HG03066 (cell line): ENCODE measurements around the gene TERC.
"Not testable (repeated sequence)": the region's sequence is repeated elsewhere in the genome, so short reads cannot be mapped to it uniquely, and the experiment has no call there.

Experiments
- ATAC-seq: cut with Tn5 transposase; IDR thresholded peaks from one replicate; pipeline ENCODE4 v1.9.1; 2021; ENCODE audit warnings: low read depth; ENCODE audit not compliant: unreplicated experiment

Gene TERC

DNA sequence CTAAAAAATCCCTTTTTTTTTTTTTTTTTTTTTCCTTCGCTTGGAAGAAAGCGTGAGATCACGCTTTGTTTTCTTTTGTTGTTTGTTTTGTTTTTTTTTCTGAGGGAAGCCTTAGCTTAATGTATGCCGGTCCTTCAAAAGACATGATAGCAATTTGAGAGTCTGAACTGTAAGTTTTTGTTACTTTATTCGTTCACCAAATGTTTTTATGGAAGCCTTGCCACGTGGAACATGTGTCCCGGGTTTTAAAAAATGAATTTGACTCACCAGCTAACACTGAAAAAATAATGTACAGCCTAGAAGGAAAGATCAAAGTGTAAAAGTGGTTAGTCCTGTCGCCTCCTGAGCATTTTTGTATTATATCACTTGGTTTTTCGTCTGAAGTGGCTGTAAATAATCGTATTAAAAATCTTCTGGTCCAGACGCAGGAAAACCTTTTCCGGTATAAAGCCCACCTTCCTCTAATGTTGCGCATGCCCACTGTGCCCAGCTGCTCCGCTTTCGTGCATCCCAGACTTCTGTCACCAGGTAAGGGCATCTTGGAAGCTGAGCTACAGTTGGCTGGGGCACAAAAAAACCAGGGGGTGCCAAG is 7.5 kb upstream of the TERC start:
- ATAC-seq, result peak; percentile 15

DNA sequence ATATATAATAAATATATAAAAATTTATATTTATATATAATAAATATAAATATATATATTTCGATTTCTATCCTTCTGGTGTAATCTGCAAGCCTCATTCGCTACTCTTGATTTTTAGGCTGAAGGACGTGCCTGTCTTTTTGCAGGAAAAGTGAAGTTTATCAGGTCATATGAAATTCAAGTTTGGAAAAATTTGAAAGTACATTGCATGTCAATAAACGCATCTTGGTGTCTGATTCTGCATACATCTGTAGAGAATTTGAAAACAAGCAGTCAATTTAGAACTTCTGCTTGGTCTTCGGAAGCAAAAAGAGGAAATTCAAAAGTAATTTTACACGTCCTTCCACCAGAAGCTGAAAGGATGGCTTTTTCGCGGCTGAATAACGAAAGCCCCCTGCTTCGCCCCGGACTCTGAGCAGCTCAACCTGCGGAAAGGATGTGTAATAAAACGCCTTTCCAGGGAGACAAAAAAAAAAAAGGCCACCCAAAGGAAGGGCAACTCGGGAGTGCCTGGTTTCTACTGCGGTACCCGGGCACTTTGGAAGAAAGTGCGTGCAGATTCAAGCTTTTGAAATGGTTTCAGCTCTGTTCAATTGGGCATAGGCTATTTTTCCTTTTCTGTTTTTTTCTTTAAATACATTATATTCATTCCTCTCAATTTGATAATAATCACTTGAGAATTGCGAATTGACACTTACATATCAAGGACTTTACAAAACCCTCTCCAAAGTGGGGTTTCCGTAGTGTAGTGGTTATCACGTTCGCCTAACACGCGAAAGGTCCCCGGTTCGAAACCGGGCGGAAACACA is 6.8 kb upstream of the TERC start:
- no peak for ATAC-seq

DNA sequence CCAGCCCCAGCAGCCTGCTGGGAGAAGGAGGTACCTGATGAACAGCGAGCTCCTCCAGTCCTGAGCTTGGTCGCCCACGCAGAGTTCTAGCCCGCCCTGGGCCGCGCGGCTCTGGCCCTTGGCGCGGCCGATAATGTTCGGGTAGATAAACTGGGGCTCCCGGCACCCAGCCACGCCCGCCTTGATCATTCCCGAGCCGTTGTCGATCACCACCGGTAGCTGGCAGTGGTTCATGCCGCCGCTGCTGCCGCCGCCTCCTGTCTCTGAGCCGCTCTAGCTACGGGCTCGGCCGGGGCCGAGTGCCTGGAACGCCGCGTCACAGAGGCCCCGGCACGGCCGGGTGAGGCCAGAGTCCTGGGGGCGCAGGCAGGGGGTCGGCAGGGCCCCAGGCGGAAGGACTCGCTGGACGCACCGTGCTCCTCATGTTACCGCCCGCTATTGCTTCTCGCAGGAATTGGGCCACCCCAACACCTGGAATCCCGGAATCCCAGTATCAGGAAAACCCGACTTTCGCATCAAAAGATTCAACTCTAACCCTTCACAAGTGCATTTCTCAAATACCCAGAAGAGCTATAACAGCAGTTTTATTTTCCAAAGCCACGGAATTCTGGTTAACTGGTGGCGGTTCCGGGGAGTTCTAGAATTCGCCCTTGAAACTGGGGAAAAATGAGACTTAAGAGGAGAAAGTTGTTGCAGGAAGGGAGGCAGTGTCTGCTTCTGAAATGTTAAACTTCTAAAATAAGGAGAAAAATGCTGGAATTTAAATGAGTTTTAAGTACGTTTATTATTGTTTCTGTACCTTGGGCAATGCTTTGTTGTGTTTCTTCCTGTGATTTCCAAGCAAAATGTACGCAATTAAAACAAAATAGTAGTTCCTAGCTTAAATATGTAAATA is 4.7 kb upstream of the TERC start, which contains the start of gene ACTRT3:
Gene ACTRT3 (minus strand): TSS at position 275 of the 895 bp plus-strand sequence. CDS start 41 bp downstream, at position 234.
- peak; percentile 24 for ATAC-seq

DNA sequence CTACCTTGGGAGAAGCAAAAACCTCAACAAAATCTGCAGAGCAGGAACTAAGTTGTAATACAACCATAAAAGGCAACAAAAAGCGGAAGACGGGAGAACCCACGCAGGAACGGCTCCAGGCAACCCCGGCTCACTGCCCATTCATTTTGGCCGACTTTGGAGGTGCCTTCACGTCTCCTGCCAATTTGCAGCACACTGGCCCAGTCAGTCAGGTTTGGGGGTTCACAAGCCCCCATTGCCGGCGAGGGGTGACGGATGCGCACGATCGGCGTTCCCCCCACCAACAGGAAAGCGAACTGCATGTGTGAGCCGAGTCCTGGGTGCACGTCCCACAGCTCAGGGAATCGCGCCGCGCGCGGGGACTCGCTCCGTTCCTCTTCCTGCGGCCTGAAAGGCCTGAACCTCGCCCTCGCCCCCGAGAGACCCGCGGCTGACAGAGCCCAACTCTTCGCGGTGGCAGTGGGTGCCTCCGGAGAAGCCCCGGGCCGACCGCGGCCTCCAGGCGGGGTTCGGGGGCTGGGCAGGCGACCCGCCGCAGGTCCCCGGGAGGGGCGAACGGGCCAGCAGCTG is 463 bp downstream of the TERC start:
- peak; percentile 49 for ATAC-seq

DNA sequence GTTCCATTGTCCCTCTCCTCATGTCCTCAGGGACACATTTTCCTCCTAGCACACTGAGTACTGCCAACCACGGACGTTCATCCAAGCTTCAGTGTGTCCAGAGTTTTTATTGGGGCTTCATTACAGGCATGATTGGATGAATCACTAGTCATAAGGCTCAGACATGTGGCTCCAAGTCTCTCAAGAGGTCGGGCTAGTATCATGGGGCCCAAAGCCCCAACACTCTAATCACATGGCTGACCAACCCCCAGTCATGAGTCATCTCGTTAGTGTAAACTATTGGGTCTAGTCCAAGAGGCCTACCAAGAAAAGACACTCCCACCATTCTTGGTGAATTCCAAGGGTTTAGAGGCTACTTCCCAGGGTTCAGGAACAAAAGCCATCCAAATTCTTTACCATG is 4.4 kb downstream of the TERC start:
- ATAC-seq, result no peak

DNA sequence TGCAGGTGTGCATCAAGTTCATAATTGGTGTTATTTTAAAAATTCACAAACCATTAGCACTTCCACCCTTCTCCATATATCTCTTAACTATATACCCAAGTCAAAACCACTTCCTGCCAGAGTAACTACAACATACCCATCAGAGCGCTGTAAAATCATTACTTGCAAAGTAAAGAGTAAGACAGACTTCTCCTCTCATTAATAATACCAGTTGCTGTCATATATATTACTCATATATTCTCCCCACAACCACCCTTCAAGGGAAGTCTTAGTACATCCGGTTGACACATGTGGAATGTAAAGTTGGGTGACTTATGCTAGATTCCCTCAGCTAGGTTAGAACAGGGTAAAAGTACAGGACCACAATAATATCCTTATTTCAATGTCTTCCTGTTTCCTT is 5.6 kb downstream of the TERC start:
- peak; percentile 41 for ATAC-seq

DNA sequence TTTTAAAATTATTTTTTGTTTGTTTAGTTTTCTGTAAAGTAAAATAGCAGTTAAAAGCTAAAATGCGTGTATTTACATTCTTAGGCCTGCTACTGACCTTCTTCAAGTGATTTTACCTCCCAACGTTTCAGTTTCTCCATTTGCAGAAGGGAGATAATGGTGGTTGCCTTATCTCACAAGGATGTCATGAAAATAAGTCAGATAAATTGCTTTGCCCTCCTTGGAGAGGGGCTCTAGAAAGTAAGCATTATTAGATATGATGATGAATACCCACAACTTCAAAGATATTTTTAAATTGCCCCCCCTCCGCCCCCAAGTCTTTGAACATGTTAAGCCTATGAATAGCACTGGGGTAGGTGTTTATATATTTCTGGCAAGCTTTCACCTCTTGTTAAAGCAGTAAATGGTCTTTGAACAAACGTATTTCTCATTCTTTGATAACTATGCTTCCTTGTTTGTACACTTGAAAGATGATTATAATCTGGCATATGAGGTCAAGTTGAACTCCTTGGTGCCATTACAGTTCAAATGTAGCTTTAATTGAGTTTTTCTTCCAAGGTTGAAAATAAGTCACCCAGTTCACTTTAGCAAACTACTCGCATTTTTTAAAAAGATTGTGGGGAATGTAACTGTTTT is 6.4 kb downstream of the TERC start:
- no peak for ATAC-seq

DNA sequence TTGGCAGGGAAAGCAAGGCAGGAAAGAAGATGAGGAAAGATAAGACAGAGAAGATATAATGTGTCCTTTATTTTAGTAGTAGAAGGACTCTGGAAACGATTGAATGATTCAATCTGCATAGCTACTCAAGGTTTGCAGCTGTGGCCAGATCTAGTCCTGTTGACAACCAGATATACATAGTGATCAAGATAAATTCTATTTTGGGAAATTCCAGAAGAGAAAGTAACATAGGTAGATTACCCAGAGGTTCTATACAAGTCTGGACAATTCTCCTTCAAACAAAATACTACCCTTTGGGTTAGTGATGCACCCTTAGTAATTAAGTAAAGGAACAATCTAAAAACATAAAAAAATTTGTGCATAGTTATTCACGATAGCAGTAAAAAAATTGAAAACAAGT is 9.4 kb downstream of the TERC start:
- ATAC-seq, result no peak

DNA sequence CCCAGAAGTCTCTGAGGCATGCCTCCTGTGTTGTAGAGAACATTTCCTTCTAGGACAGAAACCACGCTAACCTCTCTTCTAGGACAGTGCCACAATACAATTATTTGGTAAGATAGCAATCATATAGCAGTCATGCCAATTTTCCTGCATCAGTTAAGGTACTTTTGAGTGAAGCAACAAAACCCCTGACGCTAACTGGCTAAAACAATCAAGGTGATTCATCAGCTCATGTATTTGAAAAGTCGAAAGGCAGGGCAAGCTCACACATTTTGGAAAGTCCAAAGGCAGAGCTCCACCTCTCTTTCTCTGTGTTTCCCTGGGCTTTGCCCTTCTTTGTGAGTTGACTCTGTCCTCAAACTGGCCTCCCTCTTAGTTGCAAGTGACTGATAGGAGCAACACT is 10.1 kb downstream of the TERC start:
- no peak for ATAC-seq

DNA sequence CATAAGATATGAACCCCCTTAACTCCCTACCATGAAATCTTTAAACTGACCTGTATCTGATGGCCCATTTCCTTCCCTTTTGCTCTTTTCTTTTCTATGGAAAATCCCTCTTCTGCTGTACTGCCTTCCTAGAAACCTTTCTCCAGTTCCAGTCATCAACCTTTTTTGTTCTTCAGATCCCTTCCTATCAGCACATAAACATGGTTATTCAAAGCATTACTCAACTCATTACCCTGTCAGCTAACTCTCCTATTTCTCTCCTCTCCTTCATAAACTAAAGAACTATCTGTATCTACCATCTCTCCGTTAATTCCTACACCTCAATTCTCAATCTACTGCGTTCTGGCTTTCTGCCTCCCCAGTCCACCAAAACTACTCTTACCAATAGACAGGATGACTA is 13.0 kb downstream of the TERC start:
- ATAC-seq, result no peak

DNA sequence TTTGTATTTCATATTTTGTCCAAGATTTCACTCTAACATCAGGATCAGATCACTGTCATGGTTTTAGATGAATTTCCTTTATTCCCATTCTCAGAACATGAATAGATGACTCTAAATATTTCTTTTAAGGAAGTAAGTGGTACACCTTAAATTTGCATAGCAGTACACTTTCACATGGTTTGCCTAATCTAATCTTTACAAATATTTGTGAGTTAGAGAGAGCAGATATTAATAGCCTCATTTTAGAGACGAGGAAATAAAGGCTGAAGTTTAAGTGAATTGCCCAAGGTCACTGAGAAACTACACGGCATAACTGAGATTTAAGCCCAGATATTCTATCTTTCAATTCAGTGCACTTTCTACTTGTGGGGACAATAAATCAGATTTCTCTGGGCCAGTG is 14.2 kb downstream of the TERC start:
- ATAC-seq, result no peak

DNA sequence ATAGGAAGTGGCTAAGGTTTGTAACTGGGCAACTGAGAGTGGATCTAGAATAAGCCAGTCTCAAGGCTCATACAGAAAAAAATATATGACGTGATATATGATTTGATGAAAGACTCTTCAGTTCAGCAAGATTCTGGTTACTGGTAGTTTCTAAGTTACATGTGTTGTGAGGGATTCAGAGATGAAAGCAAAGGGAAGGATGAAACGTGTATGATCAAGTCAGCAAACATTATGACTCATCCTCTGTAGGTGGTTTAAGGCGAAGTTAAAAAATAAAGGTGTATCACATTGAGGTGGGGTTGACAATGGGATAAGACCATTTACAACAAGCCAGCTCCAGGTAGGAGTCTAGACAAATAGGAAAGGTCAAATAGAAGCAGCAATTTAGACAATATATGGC is 16.2 kb downstream of the TERC start:
- ATAC-seq, result no peak

DNA sequence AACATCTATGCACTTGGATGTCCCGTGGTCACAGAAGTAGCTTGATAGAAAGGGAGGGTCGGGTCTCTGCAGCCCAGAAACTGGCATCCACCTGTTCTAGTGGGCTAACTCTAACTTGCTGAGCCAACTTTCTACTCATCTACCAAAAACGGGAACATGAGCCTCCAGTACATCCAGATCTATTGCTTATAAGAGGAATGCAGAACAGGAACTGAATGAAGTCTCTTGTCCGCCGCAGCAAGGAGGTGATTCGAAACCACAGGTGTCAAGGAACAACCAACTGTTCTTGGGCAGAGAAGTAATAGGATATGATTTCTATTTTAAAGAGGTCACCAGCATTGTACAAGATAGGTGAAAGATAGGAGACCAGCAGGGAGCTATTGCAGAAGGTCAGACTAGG is 17.9 kb downstream of the TERC start:
- no peak for ATAC-seq

DNA sequence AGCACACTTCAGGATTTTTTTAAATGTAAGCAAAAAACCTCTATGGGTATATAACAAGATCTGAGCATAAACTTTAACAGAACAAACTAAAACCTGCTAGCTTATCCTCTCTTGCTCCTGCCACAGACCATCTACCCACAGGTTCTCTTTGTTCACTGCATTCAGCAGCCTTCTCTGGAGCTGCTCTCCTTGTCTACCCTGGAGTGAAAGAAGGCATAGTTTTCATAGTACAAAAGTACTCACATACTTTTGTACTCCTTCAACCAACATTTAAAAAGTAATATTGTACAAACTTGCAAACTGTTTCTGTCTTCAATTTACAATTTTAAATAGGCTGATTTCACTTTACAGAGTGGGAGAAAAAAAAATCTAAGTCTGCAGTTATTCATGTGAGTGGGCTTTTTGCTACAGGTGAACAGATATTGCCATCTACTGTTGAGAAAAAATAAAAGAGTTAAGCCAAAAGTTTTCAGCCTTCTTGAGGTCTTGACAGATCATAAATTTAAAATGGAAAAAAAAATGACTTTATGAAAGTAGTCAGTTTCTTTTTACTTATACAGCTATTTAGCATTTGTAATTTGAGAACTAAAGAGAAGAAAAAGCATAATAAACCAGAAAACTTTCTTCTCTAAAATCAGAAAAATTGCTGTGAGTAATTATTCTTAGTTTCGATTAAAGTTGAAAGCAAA is 20.4 kb downstream of the TERC start:
- ATAC-seq, result no peak

DNA sequence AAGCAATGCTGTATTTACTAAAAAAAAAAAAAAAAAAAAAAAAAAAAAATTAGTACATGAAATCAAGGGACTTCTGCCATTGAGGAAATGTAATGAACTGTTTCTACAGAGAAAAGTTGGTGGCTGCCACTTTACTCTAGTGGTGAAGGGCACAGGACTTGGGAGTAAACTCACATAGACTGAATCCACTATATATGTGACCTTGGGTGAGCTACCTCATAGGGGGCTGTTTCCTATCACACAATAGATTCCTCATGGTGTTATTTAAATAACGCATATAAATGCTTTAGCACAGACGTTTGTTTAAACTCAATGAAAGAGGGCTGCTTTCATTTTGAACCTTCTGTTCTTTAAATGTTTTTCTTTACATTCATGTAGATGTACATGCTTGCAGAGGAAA is 25.8 kb downstream of the TERC start:
- ATAC-seq, result no peak

DNA sequence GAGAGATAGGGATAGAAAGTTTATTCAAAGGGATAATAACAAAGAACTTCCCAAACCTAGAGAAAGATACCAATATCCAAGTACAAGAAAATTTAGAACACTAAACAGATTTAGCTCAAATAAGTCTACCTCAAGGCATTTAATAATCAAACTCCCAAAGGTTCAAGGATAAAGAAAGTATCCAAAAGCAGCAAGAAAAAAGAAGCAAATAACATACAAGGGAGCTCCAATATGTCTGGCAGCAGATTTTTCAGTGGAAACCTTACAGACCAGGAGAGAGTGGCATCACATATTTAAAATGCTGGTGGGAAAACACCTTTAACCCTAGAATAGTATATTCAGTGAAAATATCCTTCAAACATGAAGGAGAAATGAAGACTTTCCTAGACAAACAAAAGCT is 33.0 kb downstream of the TERC start:
- not testable (repeated sequence) for ATAC-seq

DNA sequence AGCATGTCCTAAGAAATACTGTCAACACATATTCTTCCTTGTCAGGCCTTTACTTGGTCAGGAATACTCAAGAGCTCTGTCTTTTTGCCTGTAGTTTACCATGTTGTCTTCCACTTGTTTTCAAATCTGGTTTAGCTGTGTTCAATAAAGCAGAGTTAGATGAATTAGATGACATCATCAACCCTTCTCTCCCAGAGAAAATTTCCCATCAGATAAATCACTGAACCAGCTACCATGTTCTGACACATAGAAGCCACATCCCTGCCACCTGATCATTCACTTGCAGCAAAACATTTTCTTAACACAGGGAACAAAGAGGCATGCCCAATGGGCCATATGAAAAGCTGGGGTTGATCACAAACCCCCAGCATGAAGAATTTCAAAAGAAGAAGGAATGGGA is 42.1 kb downstream of the TERC start:
- ATAC-seq, result no peak

DNA sequence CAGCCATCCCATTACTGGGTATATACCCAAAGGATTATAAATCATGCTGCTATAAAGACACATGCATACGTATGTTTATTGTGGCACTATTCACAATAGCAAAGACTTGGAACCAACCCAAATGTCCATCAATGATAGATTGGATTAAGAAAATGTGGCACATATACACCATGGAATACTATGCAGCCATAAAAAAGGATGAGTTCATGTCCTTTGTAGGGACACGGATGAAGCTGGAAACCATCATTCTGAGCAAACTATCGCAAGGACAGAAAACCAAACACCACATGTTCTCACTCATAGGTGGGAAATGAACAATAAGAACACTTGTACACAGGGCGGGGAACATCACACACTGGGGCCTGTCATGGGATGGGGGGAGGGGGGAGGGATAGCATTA is 46.4 kb downstream of the TERC start:
- not testable (repeated sequence) for ATAC-seq
